ENCODE measurements around the gene CNOT6L.

GRCh38 chr4:77844363-77844762 lies 25.2 kb upstream of the CNOT6L start:
- no peak for TF ChIP-seq POLR2A (IDR thresholded peaks at IDR 0.05)
- TF ChIP-seq CTCF (IDR thresholded peaks at IDR 0.05) = no peak
